PC-3 (cell line): ENCODE data around the gene FZD4.
"Not testable (repeated sequence)": the region's sequence is repeated elsewhere in the genome, so short reads cannot be mapped to it uniquely, and the experiment has no call there.

ENCODE experiments used
- CTCF ChIP-seq: fragments of 300-600 bp; sonication (generic); conservative IDR thresholded peaks from 2 replicates; pipeline ENCODE4 v1.5.1; 2017; ENCODE audit warnings: antibody characterized with exemption, low read depth, mild to moderate bottlenecking, low read length
- EZH2 ChIP-seq: fragments of 300-600 bp; sonication (generic); IDR thresholded peaks from one replicate; pipeline ENCODE4 v1.6.1; 2017; ENCODE audit warnings: antibody characterized with exemption, mild to moderate bottlenecking, low read length; ENCODE audit not compliant: unreplicated experiment
- EZH2phosphoT487 ChIP-seq: fragments of 300-600 bp; sonication (generic); IDR thresholded peaks from 2 replicates; pipeline ENCODE4 v1.6.1; 2018; ENCODE audit warnings: mild to moderate bottlenecking, antibody characterized with exemption, low read length, borderline replicate concordance

- not testable (repeated sequence) for TF ChIP-seq CTCF, EZH2phosphoT487, EZH2
These were observed 11.7 kb downstream of the FZD4 start for GRCh38 chr11:86943505-86943904.
